ENCODE data around the gene SLC38A9.
"Not testable (repeated sequence)": the region's sequence is repeated elsewhere in the genome, so short reads cannot be mapped to it uniquely, and the experiment has no call there.

GRCh38 chr5:55761721-55762120 lies 49.6 kb upstream of the SLC38A9 start:
- not testable (repeated sequence) for TF ChIP-seq CTCF (IDR thresholded peaks at IDR 0.05; ENCODE audit: low read depth, low read length); EZH2phosphoT487 (IDR thresholded peaks at IDR 0.05; ENCODE audit: low read depth)

Measured in OCI-LY3 (cell line).